ENCODE data around the gene CCND3.
A peak's percentile ranks its signal among the peaks of the same experiment; 100 is the strongest.

CCND3 gene

GRCh38 chr6:41941280-41942066, at the start of gene CCND3:
TSS of gene CCND3 (minus strand) at chr6:41941808. CDS start at chr6:41941649, 159 bp downstream.
- DNase-seq = peak; percentile 84

GRCh38 chr6:41986339-41986738, 44.7 kb upstream of the CCND3 start:
- no peak for DNase-seq

GRCh38 chr6:41984623-41985022, 43.0 kb upstream of the CCND3 start:
- DNase-seq = no peak

- DNase-seq = no peak
These were observed 35.3 kb upstream of the CCND3 start for GRCh38 chr6:41976794-41977484.

GRCh38 chr6:41975276-41975675, 33.7 kb upstream of the CCND3 start:
- DNase-seq = no peak

GRCh38 chr6:41974281-41974825, 32.7 kb upstream of the CCND3 start:
- DNase-seq = no peak

- DNase-seq = no peak
These were observed 31.2 kb upstream of the CCND3 start for GRCh38 chr6:41972826-41973225.

- DNase-seq = no peak
These were observed 28.8 kb upstream of the CCND3 start for GRCh38 chr6:41970436-41970846.

- no peak for DNase-seq
These were observed 26.0 kb upstream of the CCND3 start for GRCh38 chr6:41967312-41968287.

GRCh38 chr6:41966961-41967311, 25.3 kb upstream of the CCND3 start:
- no peak for DNase-seq

- no peak for DNase-seq
These were observed 24.8 kb upstream of the CCND3 start for GRCh38 chr6:41966214-41966920.

GRCh38 chr6:41965429-41966213, 24.0 kb upstream of the CCND3 start:
- no peak for DNase-seq

- no peak for DNase-seq
These were observed 22.7 kb upstream of the CCND3 start for GRCh38 chr6:41964201-41964887.

- DNase-seq = no peak
These were observed 21.8 kb upstream of the CCND3 start for GRCh38 chr6:41963371-41963770.

- no peak for DNase-seq
These were observed 18.4 kb upstream of the CCND3 start for GRCh38 chr6:41960028-41960427.

- no peak for DNase-seq
These were observed 16.6 kb upstream of the CCND3 start for GRCh38 chr6:41958022-41958856.

- DNase-seq = no peak
These were observed 15.5 kb upstream of the CCND3 start for GRCh38 chr6:41957117-41957516.

GRCh38 chr6:41955412-41955811, 13.8 kb upstream of the CCND3 start:
- DNase-seq = no peak

- DNase-seq = no peak
These were observed 13.1 kb upstream of the CCND3 start for GRCh38 chr6:41954668-41955067.
